MCF 10A (cell line): ENCODE results near the gene PCGF2. TPM values are rescaled to one million over a fixed set of nuclear protein-coding genes. Genes with fewer than 3 reads are reported as not detected.

Experiments
- BruUV-seq: library from RNA; stranded (reverse); fragments of 400-500 nt; replicated peaks from 2 replicates; lab custom pipeline; 2021; lab: Mats Ljungman, UMichigan
- CTCF ChIA-PET: fragments of 300-600 bp; sonication (Branson Sonifier 250); formaldehyde crosslinking; extraction: SDS; loops from one replicate; lab custom pipeline; 2021; ENCODE audit warnings: antibody characterized with exemption, inconsistent platforms; lab: Yijun Ruan, JAX
- POLR2A ChIA-PET: fragments of 300-600, 350-650 bp; sonication (Branson Sonifier 250); formaldehyde crosslinking; extraction: SDS; loops from one replicate; lab custom pipeline; 2020; ENCODE audit warnings: antibody characterized with exemption, inconsistent platforms; lab: Yijun Ruan, JAX
- DNase-seq: peaks from one replicate; pipeline ENCODE4 v3.0.0-alpha.2; 2018; ENCODE audit not compliant: unreplicated experiment
- H3K27ac Mint-ChIP-seq: one replicate; pipeline ENCODE4 v1.8.0; 2022; ENCODE audit warnings: mild to moderate bottlenecking, low read depth, mixed read lengths; ENCODE audit not compliant: unreplicated experiment
- H3K27me3 Mint-ChIP-seq: one replicate; pipeline ENCODE4 v1.8.0; 2022; ENCODE audit warnings: mixed read lengths; ENCODE audit not compliant: insufficient read depth, unreplicated experiment
- H3K36me3 Mint-ChIP-seq: one replicate; pipeline ENCODE4 v1.8.0; 2022; ENCODE audit warnings: mild to moderate bottlenecking, moderate library complexity, mixed read lengths; ENCODE audit not compliant: insufficient read depth, unreplicated experiment
- H3K4me1 Mint-ChIP-seq: one replicate; pipeline ENCODE4 v1.8.0; 2022; ENCODE audit warnings: mixed read lengths; ENCODE audit not compliant: insufficient read depth, unreplicated experiment
- H3K4me3 Mint-ChIP-seq: one replicate; pipeline ENCODE4 v1.8.0; 2022; ENCODE audit warnings: mild to moderate bottlenecking, moderate library complexity, mixed read lengths; ENCODE audit not compliant: unreplicated experiment
- H3K9me3 Mint-ChIP-seq: one replicate; pipeline ENCODE4 v1.8.0; 2022; ENCODE audit warnings: mixed read lengths; ENCODE audit not compliant: unreplicated experiment
- CTCF ChIP-seq: fragments of 200-600 bp; IDR thresholded peaks from one replicate; pipeline ENCODE4 v1.8.0; 2022; ENCODE audit warnings: antibody characterized with exemption, mild to moderate bottlenecking; ENCODE audit not compliant: unreplicated experiment
- intact Hi-C: fragments of 100-400 bp; cut with micrococcal nuclease; formaldehyde crosslinking; loops from 2 replicates; pipeline ENCODE4 v1.14.1; 2022
- total RNA-seq: library from RNA; stranded (reverse); gene quantifications from 2 replicates; pipeline ENCODE4 v1.2.3, GENCODE V29; 2022

The PCGF2 gene
- total RNA-seq, 1 experiment from 2014 or later = 32.6 TPM

- CTCF ChIA-PET = interaction anchor here (0.8 to 1.4 kb wide), 3 partner anchors 18 to 48 kb away, joined by 3 to 5 read pairs (median 4); no protein-coding TSS in a partner anchor
- H3K4me3 Mint-ChIP-seq = no peak overlapping the region
Measured at GRCh38 chr17:38710604-38710962, 37.6 kb downstream of the PCGF2 start.

GRCh38 chr17:38709864-38710603 is 38.1 kb downstream of the PCGF2 start:
- H3K36me3 Mint-ChIP-seq = peaks cover 40% of the 10 kb centered on the region
- POLR2A ChIA-PET = interaction anchor here (1.1 kb wide), 1 partner anchor 20 kb away, joined by 3 read pairs; the partner anchor contains the start of gene CISD3
- H3K9me3 Mint-ChIP-seq = no peaks in the 10 kb centered on the region
- H3K27ac Mint-ChIP-seq = no peak overlapping the region
- peaks cover 11% of the 10 kb centered on the region for H3K4me1 Mint-ChIP-seq
- intact Hi-C loops = loop anchor here (10.0 kb wide), 1 partner anchor 45 kb away; the partner anchor contains the start of gene PSMB3
- no peaks in the 10 kb centered on the region for H3K27me3 Mint-ChIP-seq
- no peak overlapping the region for H3K4me3 Mint-ChIP-seq
- CTCF ChIA-PET = interaction anchor here (0.5 to 1.4 kb wide), 5 partner anchors 19 to 47 kb away, joined by 3 to 5 read pairs (median 4); no protein-coding TSS in a partner anchor
- TF ChIP-seq CTCF = no peak
- DNase-seq = no peak
- BruUV-seq = no TSS peak

More at GRCh38 chr17:38710604-38710962, 37.6 kb downstream of the PCGF2 start:
- Mint-ChIP-seq H3K27me3 (no peaks in the 10 kb centered on the region), H3K9me3 (no peaks in the 10 kb centered on the region), H3K27ac (no peak overlapping the region), H3K4me1 (peaks cover 11% of the 10 kb centered on the region), H3K36me3 (peaks cover 45% of the 10 kb centered on the region)
- POLR2A ChIA-PET = interaction anchor here (1.1 kb wide), 1 partner anchor 20 kb away, joined by 3 read pairs; the partner anchor contains the start of gene CISD3
- DNase-seq = no peak
- intact Hi-C loops = no loop called here
- no peak for TF ChIP-seq CTCF
- BruUV-seq = no TSS peak

- H3K4me3 Mint-ChIP-seq = no peak overlapping the region
- ChIA-PET POLR2A (interaction anchor here (1.6 kb wide), 1 partner anchor 115 kb away, joined by 3 read pairs; no protein-coding TSS in a partner anchor), CTCF (interaction anchor here (0.5 to 1.5 kb wide), 5 partner anchors 20 to 31 kb away, joined by 3 to 8 read pairs (median 4); partner anchors contain the start of gene CISD3)
- no peak for DNase-seq
- no peak for TF ChIP-seq CTCF
- H3K27me3 Mint-ChIP-seq = no peaks in the 10 kb centered on the region
- intact Hi-C loops = loop anchor here (10.0 kb wide), 1 partner anchor 46 kb away; the partner anchor contains the start of gene PSMB3
- no TSS peak for BruUV-seq
- H3K36me3 Mint-ChIP-seq = peaks cover 33% of the 10 kb centered on the region
- no peaks in the 10 kb centered on the region for H3K9me3 Mint-ChIP-seq
- no peak overlapping the region for H3K27ac Mint-ChIP-seq
- peaks cover 11% of the 10 kb centered on the region for H3K4me1 Mint-ChIP-seq
Measured at GRCh38 chr17:38709104-38709820, 38.9 kb downstream of the PCGF2 start.
